ENCODE data around the gene SMAD5.

GRCh38 chr5:136185974-136186665 lies 53.5 kb downstream of the SMAD5 start:
- TF ChIP-seq CTCF (IDR thresholded peaks at IDR 0.05) = no peak
- no peak for TF ChIP-seq POLR2A (IDR thresholded peaks at IDR 0.05)
